GM10248 (cell line): ENCODE data around the gene MAN1A1.
"Not testable (repeated sequence)": the region's sequence is repeated elsewhere in the genome, so short reads cannot be mapped to it uniquely, and the experiment has no call there.

Source experiments
- CTCF ChIA-PET: fragments of 300-600 bp; sonication (Branson Sonifier 250); formaldehyde crosslinking; extraction: SDS; loops from one replicate; lab custom pipeline; 2021; ENCODE audit warnings: antibody characterized with exemption; lab: Yijun Ruan, JAX
- POLR2A ChIA-PET: fragments of 350-650 bp; sonication (Branson Sonifier 250); formaldehyde crosslinking; extraction: SDS; loops from one replicate; lab custom pipeline; 2020; ENCODE audit warnings: antibody characterized with exemption; lab: Yijun Ruan, JAX
- DNase-seq: peaks from one replicate; pipeline ENCODE4 v3.0.0; 2012; ENCODE audit errors: extremely low spot score
- TF ChIP-seq, protein P1 (sequence below): IDR thresholded peaks from 2 replicates; pipeline ENCODE4 v1.5.1; 2012; ENCODE audit warnings: mild to moderate bottlenecking, low read depth; ENCODE audit errors: extremely low read depth, missing control alignments, control extremely low read depth

MAN1A1 gene

DNA sequence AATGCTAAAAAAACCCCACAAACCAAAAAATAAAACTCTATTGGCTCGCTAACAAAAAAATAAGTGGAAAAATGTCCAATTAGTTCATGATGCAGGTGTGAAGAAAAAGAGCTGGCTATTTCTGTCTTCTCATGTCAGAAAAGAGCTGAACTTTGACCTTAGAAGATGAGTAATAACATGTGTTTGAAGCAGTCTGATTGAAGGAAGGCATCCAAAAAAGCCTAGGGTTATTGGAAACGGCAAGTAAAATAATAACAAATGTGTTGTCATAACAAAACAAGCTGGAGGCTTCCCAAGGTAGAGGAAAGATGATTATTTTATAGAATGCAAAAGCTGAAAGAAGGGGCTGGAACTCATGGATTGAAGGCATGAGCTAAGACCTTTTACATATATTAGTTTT, 176.7 kb downstream of the MAN1A1 start:
- no peak for DNase-seq
- TF ChIP-seq, protein P1, sequence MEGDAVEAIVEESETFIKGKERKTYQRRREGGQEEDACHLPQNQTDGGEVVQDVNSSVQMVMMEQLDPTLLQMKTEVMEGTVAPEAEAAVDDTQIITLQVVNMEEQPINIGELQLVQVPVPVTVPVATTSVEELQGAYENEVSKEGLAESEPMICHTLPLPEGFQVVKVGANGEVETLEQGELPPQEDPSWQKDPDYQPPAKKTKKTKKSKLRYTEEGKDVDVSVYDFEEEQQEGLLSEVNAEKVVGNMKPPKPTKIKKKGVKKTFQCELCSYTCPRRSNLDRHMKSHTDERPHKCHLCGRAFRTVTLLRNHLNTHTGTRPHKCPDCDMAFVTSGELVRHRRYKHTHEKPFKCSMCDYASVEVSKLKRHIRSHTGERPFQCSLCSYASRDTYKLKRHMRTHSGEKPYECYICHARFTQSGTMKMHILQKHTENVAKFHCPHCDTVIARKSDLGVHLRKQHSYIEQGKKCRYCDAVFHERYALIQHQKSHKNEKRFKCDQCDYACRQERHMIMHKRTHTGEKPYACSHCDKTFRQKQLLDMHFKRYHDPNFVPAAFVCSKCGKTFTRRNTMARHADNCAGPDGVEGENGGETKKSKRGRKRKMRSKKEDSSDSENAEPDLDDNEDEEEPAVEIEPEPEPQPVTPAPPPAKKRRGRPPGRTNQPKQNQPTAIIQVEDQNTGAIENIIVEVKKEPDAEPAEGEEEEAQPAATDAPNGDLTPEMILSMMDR, result no peak
- POLR2A ChIA-PET, result no interaction called here
- CTCF ChIA-PET, result interaction anchor here (0.7 to 1.9 kb wide), 13 partner anchors 8 to 62 kb away, joined by 3 to 8 read pairs (median 3); no protein-coding TSS in a partner anchor

- DNase-seq, result no peak
- TF ChIP-seq, protein P1, result no peak
- CTCF ChIA-PET, result interaction anchor here (1.1 to 1.9 kb wide), 7 partner anchors 9 to 61 kb away, joined by 3 to 8 read pairs (median 3); no protein-coding TSS in a partner anchor
- POLR2A ChIA-PET, result no interaction called here
These were observed 177.5 kb downstream of the MAN1A1 start for GRCh38 chr6:119171864-119172588.

DNA sequence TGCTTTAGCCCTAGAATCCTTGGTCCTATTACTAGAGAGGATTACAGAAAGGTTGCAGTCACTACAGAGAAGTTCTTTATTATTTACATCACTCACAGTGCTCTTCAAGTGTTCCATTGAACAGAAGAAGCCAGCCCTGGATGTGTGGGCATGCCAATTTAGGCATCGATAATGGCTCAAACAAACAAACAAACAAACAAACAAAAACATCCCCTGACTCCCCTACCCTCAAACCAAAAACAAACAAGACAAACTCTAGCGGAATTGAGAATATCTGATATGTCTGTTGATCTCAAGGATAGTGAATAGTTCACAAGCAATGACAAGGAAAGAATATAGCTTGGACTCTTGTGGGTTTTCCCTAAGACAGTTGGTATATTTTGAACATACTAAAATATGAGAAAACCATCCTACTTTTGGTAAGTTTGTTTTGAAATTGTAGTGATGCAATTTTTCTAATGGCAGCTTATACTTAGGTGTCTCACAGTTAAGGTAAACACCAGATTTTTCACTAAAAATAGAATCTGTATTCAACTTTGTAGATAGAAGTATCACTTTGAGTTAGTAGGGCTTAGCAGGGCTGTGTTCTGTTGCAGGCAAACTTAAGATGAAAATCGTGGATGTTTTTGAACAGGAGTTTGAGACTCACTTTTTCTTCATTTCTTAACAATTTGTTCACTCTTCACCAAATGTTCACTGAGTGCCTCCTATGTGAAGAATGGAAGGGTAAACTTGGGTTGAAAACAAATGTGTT, 178.3 kb downstream of the MAN1A1 start:
- DNase-seq, result no peak
- ChIA-PET CTCF (interaction anchor here (1.2 to 1.7 kb wide), 2 partner anchors 15 to 22 kb away, joined by 3 to 4 read pairs; no protein-coding TSS in a partner anchor), POLR2A (no interaction called here)
- TF ChIP-seq, protein P1, result no peak

- TF ChIP-seq, protein P1, result no peak
- POLR2A ChIA-PET, result no interaction called here
- CTCF ChIA-PET, result interaction anchor here (1.2 to 1.7 kb wide), 2 partner anchors 14 to 22 kb away, joined by 3 to 4 read pairs; no protein-coding TSS in a partner anchor
- DNase-seq, result no peak
These were observed 179.0 kb downstream of the MAN1A1 start for GRCh38 chr6:119170447-119171087.

- ChIA-PET POLR2A (no interaction called here), CTCF (interaction anchor here (1.2 to 1.7 kb wide), 2 partner anchors 13 to 21 kb away, joined by 3 to 4 read pairs; no protein-coding TSS in a partner anchor)
- TF ChIP-seq, protein P1, result no peak
- no peak for DNase-seq
These were observed 179.5 kb downstream of the MAN1A1 start for GRCh38 chr6:119170103-119170446.

GRCh38 chr6:119169355-119169754, 180.2 kb downstream of the MAN1A1 start:
- DNase-seq, POLR2A ChIA-PET, CTCF ChIA-PET: not testable (repeated sequence)
